GM10266 (cell line): ENCODE data around the gene PLD6.

Experiments used
- DNase-seq: peaks from one replicate; pipeline ENCODE4 v3.0.0; 2012; ENCODE audit errors: extremely low spot score
- TF ChIP-seq, protein P1 (sequence below): IDR thresholded peaks from 2 replicates; pipeline ENCODE4 v1.5.1; 2012; ENCODE audit warnings: mild to moderate bottlenecking, low read depth; ENCODE audit not compliant: control insufficient read depth, insufficient read depth; ENCODE audit errors: missing control alignments

The PLD6 gene

DNA sequence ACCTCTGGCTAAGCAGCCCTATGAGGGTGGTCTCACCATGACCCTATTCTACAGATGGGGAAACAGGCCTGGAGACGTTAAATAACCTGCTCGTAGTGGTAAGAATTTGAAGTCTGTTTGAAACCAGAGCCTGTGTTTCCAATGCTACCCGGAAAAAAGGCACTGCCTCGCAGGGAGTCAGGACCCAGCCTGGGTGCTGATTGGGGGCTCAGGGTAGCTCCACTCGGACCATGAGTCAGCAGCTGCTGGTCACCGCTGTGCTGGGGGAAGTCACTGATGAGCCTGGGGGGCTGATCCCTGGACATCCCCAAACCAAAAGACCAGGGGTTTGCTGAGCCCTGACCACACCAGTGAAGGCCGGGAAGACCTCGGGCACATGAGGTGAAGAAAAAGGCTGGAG, 9.4 kb upstream of the PLD6 start:
- no peak for DNase-seq
- TF ChIP-seq, protein P1, sequence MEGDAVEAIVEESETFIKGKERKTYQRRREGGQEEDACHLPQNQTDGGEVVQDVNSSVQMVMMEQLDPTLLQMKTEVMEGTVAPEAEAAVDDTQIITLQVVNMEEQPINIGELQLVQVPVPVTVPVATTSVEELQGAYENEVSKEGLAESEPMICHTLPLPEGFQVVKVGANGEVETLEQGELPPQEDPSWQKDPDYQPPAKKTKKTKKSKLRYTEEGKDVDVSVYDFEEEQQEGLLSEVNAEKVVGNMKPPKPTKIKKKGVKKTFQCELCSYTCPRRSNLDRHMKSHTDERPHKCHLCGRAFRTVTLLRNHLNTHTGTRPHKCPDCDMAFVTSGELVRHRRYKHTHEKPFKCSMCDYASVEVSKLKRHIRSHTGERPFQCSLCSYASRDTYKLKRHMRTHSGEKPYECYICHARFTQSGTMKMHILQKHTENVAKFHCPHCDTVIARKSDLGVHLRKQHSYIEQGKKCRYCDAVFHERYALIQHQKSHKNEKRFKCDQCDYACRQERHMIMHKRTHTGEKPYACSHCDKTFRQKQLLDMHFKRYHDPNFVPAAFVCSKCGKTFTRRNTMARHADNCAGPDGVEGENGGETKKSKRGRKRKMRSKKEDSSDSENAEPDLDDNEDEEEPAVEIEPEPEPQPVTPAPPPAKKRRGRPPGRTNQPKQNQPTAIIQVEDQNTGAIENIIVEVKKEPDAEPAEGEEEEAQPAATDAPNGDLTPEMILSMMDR, result no peak

DNA sequence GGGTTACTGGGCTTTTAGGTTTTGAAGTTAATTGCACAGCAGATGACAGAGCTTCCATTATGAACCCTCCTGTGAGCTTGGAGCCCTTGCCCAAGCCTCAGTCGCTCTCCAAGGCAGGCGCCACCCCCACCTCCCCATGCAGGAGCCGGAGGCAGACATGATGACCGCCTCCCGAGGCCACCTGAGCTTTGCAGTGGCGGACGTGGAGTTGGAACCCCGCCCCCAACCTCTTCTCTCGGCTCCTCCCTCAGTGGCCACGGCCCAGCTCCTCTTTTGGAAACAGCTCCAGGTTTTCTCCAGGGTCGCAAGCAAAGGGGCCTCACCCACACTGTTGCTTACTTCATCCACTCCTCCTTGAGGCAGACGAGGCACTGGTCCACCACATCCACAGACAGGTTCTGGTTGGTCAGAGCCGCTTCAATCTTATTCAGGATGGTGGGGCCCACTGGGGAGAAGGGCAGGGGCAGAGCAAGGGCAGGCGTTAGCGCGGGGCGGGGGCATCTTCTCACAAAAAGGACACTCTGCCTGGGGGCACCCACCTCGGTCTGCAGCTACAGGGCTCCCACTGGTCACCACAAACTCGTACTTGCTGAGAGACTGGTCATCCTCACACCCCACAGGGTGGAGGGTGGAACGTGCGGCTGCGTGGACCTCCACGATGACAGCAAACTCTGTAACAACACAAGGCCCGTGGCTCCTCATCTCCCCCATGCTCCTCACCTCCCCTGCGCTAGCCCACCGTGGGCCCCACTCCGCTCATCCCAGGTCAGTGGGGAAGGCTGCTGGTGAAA, 8.7 kb upstream of the PLD6 start:
- TF ChIP-seq, protein P1, result no peak

DNA sequence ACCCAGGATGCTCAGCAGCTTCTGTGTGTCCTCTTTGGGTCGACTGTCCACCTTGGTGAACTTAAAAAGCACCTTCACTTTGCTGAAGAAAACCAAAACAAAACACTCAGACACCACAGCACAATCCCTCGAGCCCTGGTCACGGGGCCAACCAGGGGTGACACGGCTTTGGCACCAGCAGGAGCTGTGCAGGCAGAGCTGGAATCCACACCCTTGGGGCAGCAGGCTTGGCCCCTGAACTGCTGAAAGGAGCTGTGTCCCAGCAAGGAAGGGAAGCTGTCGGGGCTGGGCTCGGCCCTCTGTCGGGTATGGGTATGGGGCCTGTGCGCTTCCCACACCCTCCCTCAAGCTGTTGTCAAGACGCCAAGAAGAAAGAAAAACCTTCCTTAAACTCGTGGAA, 7.6 kb upstream of the PLD6 start:
- TF ChIP-seq, protein P1, result no peak
- no peak for DNase-seq

More for the DNA sequence above, 8.7 kb upstream of the PLD6 start:
- no peak for DNase-seq

DNA sequence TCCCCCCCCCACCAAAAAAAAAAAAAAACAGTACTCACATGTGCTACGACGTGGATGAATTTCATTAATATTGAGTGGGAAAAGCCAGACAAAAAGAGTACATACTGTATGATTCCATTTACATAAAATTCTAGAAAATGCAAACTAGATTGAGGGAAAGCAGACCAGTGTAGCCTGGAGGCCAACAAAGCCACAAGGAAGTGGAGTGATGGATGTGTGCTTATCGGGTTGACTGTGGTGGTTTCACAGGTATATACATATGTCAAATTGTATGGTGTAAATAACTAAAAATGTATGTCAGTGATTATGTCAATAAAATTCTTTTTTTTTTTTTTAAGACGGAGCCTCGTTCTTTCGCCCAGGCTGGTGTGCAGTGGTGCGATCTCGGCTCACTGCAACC, 1.9 kb upstream of the PLD6 start:
- DNase-seq, result no peak
- TF ChIP-seq, protein P1, result no peak

DNA sequence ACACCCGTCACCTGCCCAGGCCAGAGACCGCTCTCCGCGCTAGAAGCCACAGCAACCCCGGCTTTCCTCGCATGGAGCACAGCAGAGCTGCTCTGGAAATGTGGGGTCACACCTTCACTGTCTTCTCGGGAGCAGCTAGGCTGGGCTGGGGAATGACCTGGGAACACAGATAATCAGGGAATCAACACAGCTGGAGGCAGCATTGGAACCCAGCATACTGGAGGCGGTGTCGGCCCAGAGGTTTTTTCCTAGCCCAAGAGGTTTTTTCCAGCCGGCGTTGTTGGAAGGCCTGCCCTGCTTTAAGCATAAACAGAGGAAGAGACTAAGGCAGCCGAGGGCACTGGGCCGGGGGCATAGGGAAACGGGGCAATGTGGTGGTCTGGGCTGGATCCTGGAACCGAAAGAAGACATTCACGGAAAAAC, 791 bp upstream of the PLD6 start:
- TF ChIP-seq, protein P1, result no peak
- DNase-seq, result no peak

DNA sequence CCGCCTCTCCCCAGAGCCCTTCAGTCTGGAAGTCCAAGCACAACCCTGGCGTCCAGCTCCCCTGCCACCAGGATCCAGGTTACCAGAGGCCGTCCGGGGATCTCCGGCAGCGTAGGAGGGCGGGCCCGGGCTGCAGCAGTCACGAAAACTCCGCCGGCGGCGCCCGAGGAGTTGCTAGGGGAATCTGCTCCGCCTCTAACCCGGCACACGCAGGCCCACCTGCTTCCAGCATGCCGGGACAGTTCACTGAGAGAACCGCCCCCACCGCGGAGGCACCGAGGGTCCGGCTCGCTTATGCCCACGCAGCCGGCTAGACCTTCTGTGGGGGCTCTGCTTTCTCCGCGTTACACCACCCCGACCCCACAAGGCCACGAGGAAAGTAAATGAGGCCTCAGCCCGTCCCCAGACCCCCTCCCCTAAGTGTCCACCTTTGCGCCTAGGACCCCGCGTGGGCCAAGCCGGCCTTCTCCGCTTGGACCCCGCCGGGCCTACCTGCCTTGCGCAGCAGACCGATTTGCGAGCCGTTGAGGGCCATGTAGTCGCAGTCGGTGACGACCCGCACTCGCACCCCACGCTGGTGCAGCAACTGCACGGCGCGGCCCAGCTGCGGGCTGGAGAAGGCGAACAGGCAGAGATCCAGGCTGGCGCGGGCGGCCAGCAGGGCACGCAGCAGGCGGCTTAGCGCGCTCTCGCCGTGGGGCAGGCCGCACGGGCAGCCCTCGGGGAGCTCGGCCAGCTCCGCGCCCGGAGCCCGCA, 587 bp downstream of the PLD6 start:
- TF ChIP-seq, protein P1, result no peak
- DNase-seq, result peak; percentile 83
